ENCODE measurements around the gene CHCT1. TPM values are rescaled to one million over a fixed set of nuclear protein-coding genes. Genes with fewer than 3 reads are reported as not detected.

The CHCT1 gene
- total and polyA plus RNA-seq, 2 of the 8 experiments (the other 6 are each of a cell fraction or from before 2014, with no cell fraction given): 0.06 TPM; not detected in 1

GRCh38 chr17:60447375-60447774 lies 25.1 kb downstream of the CHCT1 start:
- H3K79me1 ChIP-seq (ENCODE audit: low read depth, low read length): no peaks in the 10 kb centered on the region
- H3K4me2 ChIP-seq (ENCODE audit: insufficient read depth in 1 of 2, low read depth in 2 of 2, low read length in 2 of 2): no peak overlapping the region
- no peak overlapping the region for H4K8ac ChIP-seq (ENCODE audit: extremely low read depth, insufficient read depth, low read length)
- FAIRE-seq (no peak), DNase-seq (ENCODE audit: low read depth in 1 of 2, low spot score in 2 of 2) (no peak)
- CTCF ChIA-PET (ENCODE audit: partially characterized antibody): no interaction called here
- no peaks in the 10 kb centered on the region for H3K23me2 ChIP-seq (ENCODE audit: low read depth, low read length)
- no peaks in the 10 kb centered on the region for H4K20me1 ChIP-seq (replicated peaks in 1 of 2; ENCODE audit: control insufficient read depth in 1 of 2, insufficient read depth in 2 of 2, low read length in 2 of 2)
- POLR2A ChIA-PET (ENCODE audit: partially characterized antibody): no interaction called here
- no peaks in the 10 kb centered on the region for H3K79me2 ChIP-seq (ENCODE audit: control insufficient read depth in 1 of 2, insufficient read depth in 2 of 2, low read length in 2 of 2)
- no peak overlapping the region for H2BK20ac ChIP-seq (ENCODE audit: low read length)
- H2BK15ac ChIP-seq (ENCODE audit: low read length): no peak overlapping the region
- no peak overlapping the region for H3K4me3 ChIP-seq (ENCODE audit: extremely low read depth in 1 of 4, insufficient read depth in 2 of 4, low read depth in 3 of 4, low read length in 4 of 4)
- no peak overlapping the region for H4K91ac ChIP-seq (replicated peaks; ENCODE audit: insufficient read length, low read length)
- no peak overlapping the region for H3K23ac ChIP-seq (ENCODE audit: insufficient read length)
- H2BK5ac ChIP-seq (ENCODE audit: low read depth, low read length): no peak overlapping the region
- 94% methylated on average over 8 of the region's 8 CpGs; no CpG with 5 or more reads in 1 of the 2 experiments for WGBS, 2 experiments (ENCODE audit: extremely low coverage in 1 of 2, insufficient coverage in 1 of 2, insufficient read length in 1 of 2, insufficient replicate concordance in 2 of 2, low coverage in 1 of 2, low lambda C conversion rate in 2 of 2, missing lambda C conversion rate in 1 of 2)
- H3K4me1 ChIP-seq (replicated peaks in 1 of 4; ENCODE audit: control insufficient read depth in 3 of 4, insufficient read depth in 4 of 4, low read length in 3 of 4): no peaks in the 10 kb centered on the region
- H2AK5ac ChIP-seq (ENCODE audit: low read depth, low read length): no peak overlapping the region
- H3K4ac ChIP-seq (replicated peaks; ENCODE audit: insufficient read length, low read depth, low read length): no peak overlapping the region
- no peak overlapping the region for H2BK12ac ChIP-seq (ENCODE audit: low read depth, low read length)
- peaks cover 0 to 31% (median 4%) of the 10 kb centered on the region in 4 experiments; a peak in 4 of 8 replicates for H3K36me3 ChIP-seq (ENCODE audit: control insufficient read depth in 2 of 4, insufficient read depth in 4 of 4, low read length in 3 of 4)
- no peaks in the 10 kb centered on the region for H3K27me3 ChIP-seq (replicated peaks in 1 of 4; ENCODE audit: control insufficient read depth in 3 of 4, extremely low read depth in 1 of 4, insufficient read depth in 3 of 4, low read length in 3 of 4)
- H3K56ac ChIP-seq (replicated peaks; ENCODE audit: insufficient read length, low read depth, low read length): no peak overlapping the region
- H3K18ac ChIP-seq (ENCODE audit: extremely low read depth, low read length): no peak overlapping the region
- H4K5ac ChIP-seq (ENCODE audit: insufficient read length, low read depth, low read length): no peak overlapping the region
- no peaks in the 10 kb centered on the region for H3K9me3 ChIP-seq (ENCODE audit: insufficient read depth in 2 of 2, low read depth in 1 of 2, low read length in 1 of 2)
- H3K14ac ChIP-seq (ENCODE audit: insufficient read length): no peak overlapping the region
- H3K27ac ChIP-seq (ENCODE audit: low read depth, low read length): no peak overlapping the region
- H2BK120ac ChIP-seq (replicated peaks; ENCODE audit: low read depth, low read length): no peak overlapping the region
- H3K9ac ChIP-seq (replicated peaks in 1 of 4; ENCODE audit: extremely low read depth in 1 of 4, low read depth in 3 of 4, low read length in 3 of 4): no peak overlapping the region
- no peak overlapping the region for H2AFZ ChIP-seq (ENCODE audit: low read length)
- no peak for TF ChIP-seq BCL11A (IDR thresholded peaks at IDR 0.05; ENCODE audit: low read depth in 2 of 2, low read length in 2 of 2)
- TF ChIP-seq SAP30 (IDR thresholded peaks at IDR 0.05; ENCODE audit: insufficient read depth, insufficient replicate concordance, low read length): no peak
- TF ChIP-seq CREB1 (IDR thresholded peaks at IDR 0.05): no peak
- TF ChIP-seq CHD1 (IDR thresholded peaks at IDR 0.05; ENCODE audit: low read depth, low read length): no peak
- no peak for TF ChIP-seq KDM1A (IDR thresholded peaks at IDR 0.05; ENCODE audit: borderline replicate concordance, low read length)
- TF ChIP-seq POLR2A (IDR thresholded peaks at IDR 0.05; ENCODE audit: control extremely low read depth in 1 of 2, low read depth in 2 of 2, low read length in 2 of 2): no peak
- no peak for TF ChIP-seq GABPA (IDR thresholded peaks at IDR 0.05; ENCODE audit: borderline replicate concordance, insufficient read depth, low read length)
- TF ChIP-seq SP1 (IDR thresholded peaks at IDR 0.05; ENCODE audit: low read depth, low read length): no peak
- TF ChIP-seq RBBP5 (IDR thresholded peaks at IDR 0.05; ENCODE audit: borderline replicate concordance, low read depth, low read length): no peak
- TF ChIP-seq SIRT6 (IDR thresholded peaks at IDR 0.05; ENCODE audit: low read length): no peak
- no peak for TF ChIP-seq HDAC6 (IDR thresholded peaks at IDR 0.05; ENCODE audit: low read depth, low read length)
- no peak for TF ChIP-seq RNF2 (IDR thresholded peaks at IDR 0.05; ENCODE audit: borderline replicate concordance, low read depth, low read length, missing control alignments, poor library complexity, severe bottlenecking)
- TF ChIP-seq BRCA1 (IDR thresholded peaks at IDR 0.05; ENCODE audit: low read depth, low read length): no peak
- no peak for TF ChIP-seq USF2 (IDR thresholded peaks at IDR 0.05; ENCODE audit: low read length)
- no peak for TF ChIP-seq SP2 (IDR thresholded peaks at IDR 0.05; ENCODE audit: low read length)

All from H1 (cell line).